ENCODE measurements around the gene SLC38A1.

Gene SLC38A1

DNA sequence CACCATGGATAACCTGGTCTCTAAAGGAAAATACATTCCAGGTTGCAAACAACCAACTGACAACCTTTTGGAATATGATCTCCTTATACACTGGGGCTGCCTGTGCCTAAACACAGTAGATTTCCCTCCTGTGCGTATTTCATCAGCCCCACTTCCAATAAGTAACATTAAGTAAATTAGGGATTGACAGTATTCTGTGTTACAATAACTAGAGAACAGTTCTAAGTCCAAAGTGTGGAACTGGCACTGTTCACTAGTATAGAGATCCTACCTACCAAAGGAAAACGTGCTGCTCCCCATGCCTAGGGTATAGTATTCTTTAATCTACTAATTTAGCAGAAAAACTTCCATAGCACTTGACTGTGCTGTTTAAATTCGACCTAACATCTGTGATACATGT is 82.8 kb downstream of the SLC38A1 start:
- no peak for ATAC-seq

DNA sequence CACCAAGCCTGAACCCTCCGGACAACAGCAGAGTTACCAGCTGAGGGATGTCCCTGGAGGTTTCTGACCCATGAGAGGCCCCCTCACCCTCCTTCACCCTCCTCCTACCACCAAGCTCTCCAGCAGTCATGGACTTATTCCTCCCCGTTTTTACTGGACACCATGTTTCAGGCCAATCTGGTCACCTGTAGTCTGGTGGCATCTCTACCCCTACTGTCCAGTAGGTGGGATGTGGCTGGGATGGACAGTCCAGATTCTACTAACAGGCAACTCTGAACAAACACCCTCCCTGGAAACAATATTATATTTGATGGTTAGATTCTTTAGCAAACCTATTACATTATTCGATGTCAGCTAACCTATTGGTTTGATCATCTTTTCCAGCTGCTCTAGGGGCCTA is 83.2 kb downstream of the SLC38A1 start:
- ATAC-seq: no peak; the same call in 2 of the 3 replicates

More for the DNA sequence above, 82.8 kb downstream of the SLC38A1 start:
- TF ChIP-seq ZNF70 (CRISPR knock-in tag; IDR thresholded peaks at IDR 0.05): no peak
- no peak for TF ChIP-seq CREB5 (CRISPR knock-in tag; IDR thresholded peaks at IDR 0.05; ENCODE audit: low read depth)
- TF ChIP-seq ZNF565 (CRISPR knock-in tag; conservative IDR thresholded peaks at IDR 0.05; ENCODE audit: low read depth): no peak
- TF ChIP-seq, protein P1, sequence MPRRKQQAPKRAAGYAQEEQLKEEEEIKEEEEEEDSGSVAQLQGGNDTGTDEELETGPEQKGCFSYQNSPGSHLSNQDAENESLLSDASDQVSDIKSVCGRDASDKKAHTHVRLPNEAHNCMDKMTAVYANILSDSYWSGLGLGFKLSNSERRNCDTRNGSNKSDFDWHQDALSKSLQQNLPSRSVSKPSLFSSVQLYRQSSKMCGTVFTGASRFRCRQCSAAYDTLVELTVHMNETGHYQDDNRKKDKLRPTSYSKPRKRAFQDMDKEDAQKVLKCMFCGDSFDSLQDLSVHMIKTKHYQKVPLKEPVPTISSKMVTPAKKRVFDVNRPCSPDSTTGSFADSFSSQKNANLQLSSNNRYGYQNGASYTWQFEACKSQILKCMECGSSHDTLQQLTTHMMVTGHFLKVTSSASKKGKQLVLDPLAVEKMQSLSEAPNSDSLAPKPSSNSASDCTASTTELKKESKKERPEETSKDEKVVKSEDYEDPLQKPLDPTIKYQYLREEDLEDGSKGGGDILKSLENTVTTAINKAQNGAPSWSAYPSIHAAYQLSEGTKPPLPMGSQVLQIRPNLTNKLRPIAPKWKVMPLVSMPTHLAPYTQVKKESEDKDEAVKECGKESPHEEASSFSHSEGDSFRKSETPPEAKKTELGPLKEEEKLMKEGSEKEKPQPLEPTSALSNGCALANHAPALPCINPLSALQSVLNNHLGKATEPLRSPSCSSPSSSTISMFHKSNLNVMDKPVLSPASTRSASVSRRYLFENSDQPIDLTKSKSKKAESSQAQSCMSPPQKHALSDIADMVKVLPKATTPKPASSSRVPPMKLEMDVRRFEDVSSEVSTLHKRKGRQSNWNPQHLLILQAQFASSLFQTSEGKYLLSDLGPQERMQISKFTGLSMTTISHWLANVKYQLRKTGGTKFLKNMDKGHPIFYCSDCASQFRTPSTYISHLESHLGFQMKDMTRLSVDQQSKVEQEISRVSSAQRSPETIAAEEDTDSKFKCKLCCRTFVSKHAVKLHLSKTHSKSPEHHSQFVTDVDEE (CRISPR knock-in tag; IDR thresholded peaks at IDR 0.05): no peak
- TF ChIP-seq RARB (CRISPR knock-in tag; IDR thresholded peaks at IDR 0.05): no peak
- no peak for TF ChIP-seq ZFP30 (CRISPR knock-in tag; IDR thresholded peaks at IDR 0.05)
- no peak for TF ChIP-seq SNAI2 (CRISPR knock-in tag; IDR thresholded peaks at IDR 0.05)

GRCh38 chr12:46184798-46185595 is 83.8 kb downstream of the SLC38A1 start:
- ATAC-seq: no peak
- TF ChIP-seq ZFP3 (CRISPR knock-in tag; IDR thresholded peaks at IDR 0.05): no peak
- TF ChIP-seq TCF4 (CRISPR knock-in tag; IDR thresholded peaks at IDR 0.05; ENCODE audit: borderline replicate concordance): no peak
- TF ChIP-seq BACH2 (CRISPR knock-in tag; IDR thresholded peaks at IDR 0.05; ENCODE audit: borderline replicate concordance): no peak
- TF ChIP-seq TOX (CRISPR knock-in tag; IDR thresholded peaks at IDR 0.05; ENCODE audit: borderline replicate concordance): no peak
- no peak for TF ChIP-seq ZNF70 (CRISPR knock-in tag; IDR thresholded peaks at IDR 0.05)
- TF ChIP-seq SNAI2 (CRISPR knock-in tag; IDR thresholded peaks at IDR 0.05): no peak
- no peak for TF ChIP-seq POU6F1 (CRISPR knock-in tag; IDR thresholded peaks at IDR 0.05; ENCODE audit: borderline replicate concordance, low read depth)
- TF ChIP-seq, protein P2, sequence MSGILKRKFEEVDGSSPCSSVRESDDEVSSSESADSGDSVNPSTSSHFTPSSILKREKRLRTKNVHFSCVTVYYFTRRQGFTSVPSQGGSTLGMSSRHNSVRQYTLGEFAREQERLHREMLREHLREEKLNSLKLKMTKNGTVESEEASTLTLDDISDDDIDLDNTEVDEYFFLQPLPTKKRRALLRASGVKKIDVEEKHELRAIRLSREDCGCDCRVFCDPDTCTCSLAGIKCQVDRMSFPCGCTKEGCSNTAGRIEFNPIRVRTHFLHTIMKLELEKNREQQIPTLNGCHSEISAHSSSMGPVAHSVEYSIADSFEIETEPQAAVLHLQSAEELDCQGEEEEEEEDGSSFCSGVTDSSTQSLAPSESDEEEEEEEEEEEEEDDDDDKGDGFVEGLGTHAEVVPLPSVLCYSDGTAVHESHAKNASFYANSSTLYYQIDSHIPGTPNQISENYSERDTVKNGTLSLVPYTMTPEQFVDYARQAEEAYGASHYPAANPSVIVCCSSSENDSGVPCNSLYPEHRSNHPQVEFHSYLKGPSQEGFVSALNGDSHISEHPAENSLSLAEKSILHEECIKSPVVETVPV (CRISPR knock-in tag; IDR thresholded peaks at IDR 0.05): no peak
- no peak for TF ChIP-seq GLIS3 (CRISPR knock-in tag; IDR thresholded peaks at IDR 0.05)

More for the DNA sequence above, 83.2 kb downstream of the SLC38A1 start:
- TF ChIP-seq GLIS3 (CRISPR knock-in tag; IDR thresholded peaks at IDR 0.05) (no peak), POU6F1 (CRISPR knock-in tag; IDR thresholded peaks at IDR 0.05; ENCODE audit: borderline replicate concordance, low read depth) (no peak), PATZ1 (CRISPR knock-in tag; IDR thresholded peaks at IDR 0.05; ENCODE audit: borderline replicate concordance) (no peak), CREB5 (CRISPR knock-in tag; IDR thresholded peaks at IDR 0.05; ENCODE audit: low read depth) (no peak), ZNF70 (CRISPR knock-in tag; IDR thresholded peaks at IDR 0.05) (no peak), RARB (CRISPR knock-in tag; IDR thresholded peaks at IDR 0.05) (no peak), ISL1 (CRISPR knock-in tag; IDR thresholded peaks at IDR 0.05) (no peak), CSDC2 (CRISPR knock-in tag; IDR thresholded peaks at IDR 0.05) (no peak)
